Measurements from ENCODE around the gene MIEF2. TPM values are rescaled to one million over a fixed set of nuclear protein-coding genes. Genes with fewer than 3 reads are reported as not detected.

Gene MIEF2
- total and polyA plus RNA-seq, 8 donors, result 5.8 to 11.1 (median 9.1) TPM

- H3K4me3 ChIP-seq, result peak overlapping the region; percentile 67 to 99 (median 84)
- peak overlapping the region; percentile 86 to 94 (median 94) for H3K27ac ChIP-seq
- H3K4me1 ChIP-seq, result peaks cover 17 to 35% (median 26%) of the 10 kb centered on the region in 3 donors
- peaks cover 2 to 26% (median 24%) of the 10 kb centered on the region in 3 donors for H3K36me3 ChIP-seq
- TF ChIP-seq, protein P1, sequence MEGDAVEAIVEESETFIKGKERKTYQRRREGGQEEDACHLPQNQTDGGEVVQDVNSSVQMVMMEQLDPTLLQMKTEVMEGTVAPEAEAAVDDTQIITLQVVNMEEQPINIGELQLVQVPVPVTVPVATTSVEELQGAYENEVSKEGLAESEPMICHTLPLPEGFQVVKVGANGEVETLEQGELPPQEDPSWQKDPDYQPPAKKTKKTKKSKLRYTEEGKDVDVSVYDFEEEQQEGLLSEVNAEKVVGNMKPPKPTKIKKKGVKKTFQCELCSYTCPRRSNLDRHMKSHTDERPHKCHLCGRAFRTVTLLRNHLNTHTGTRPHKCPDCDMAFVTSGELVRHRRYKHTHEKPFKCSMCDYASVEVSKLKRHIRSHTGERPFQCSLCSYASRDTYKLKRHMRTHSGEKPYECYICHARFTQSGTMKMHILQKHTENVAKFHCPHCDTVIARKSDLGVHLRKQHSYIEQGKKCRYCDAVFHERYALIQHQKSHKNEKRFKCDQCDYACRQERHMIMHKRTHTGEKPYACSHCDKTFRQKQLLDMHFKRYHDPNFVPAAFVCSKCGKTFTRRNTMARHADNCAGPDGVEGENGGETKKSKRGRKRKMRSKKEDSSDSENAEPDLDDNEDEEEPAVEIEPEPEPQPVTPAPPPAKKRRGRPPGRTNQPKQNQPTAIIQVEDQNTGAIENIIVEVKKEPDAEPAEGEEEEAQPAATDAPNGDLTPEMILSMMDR (IDR thresholded peaks at IDR 0.05), result no peak
- intact Hi-C loops (cut with DNase I), result no loop called here
- ATAC-seq, result peak; percentile 13 to 37 (median 28)
- no peak for FAIRE-seq
- peak; percentile 61 to 78 (median 70) for DNase-seq
- no peaks in the 10 kb centered on the region for H3K27me3 ChIP-seq
- no peaks in the 10 kb centered on the region for H3K9me3 ChIP-seq
- WGBS, 2 donors, result 5 to 6% methylated on average over 15 to 18 of the region's 18 CpGs
Observed at GRCh38 chr17:18257268-18257981, 3.0 kb upstream of the MIEF2 start.

- intact Hi-C loops (cut with DNase I), result no loop called here
- Histone ChIP-seq H3K36me3 (peaks cover 0 to 20% (median 19%) of the 10 kb centered on the region in 3 donors), H3K4me3 (peak overlapping the region; percentile 67 to 99 (median 84)), H3K4me1 (peaks cover 22 to 40% (median 32%) of the 10 kb centered on the region in 3 donors), H3K27me3 (no peaks in the 10 kb centered on the region), H3K27ac (peak overlapping the region; percentile 86 to 94 (median 94)), H3K9me3 (no peaks in the 10 kb centered on the region)
- DNase-seq (peak in 5 of 6 donors; percentile 66 to 84 (median 73)), ATAC-seq (peak; percentile 41 to 60 (median 53)), FAIRE-seq (no peak)
- WGBS, 2 donors, result 1% methylated on average over 16 of the region's 16 CpGs
- TF ChIP-seq, protein P1 (IDR thresholded peaks at IDR 0.05), result no peak
Observed at GRCh38 chr17:18257982-18258355, 2.5 kb upstream of the MIEF2 start.

DNA sequence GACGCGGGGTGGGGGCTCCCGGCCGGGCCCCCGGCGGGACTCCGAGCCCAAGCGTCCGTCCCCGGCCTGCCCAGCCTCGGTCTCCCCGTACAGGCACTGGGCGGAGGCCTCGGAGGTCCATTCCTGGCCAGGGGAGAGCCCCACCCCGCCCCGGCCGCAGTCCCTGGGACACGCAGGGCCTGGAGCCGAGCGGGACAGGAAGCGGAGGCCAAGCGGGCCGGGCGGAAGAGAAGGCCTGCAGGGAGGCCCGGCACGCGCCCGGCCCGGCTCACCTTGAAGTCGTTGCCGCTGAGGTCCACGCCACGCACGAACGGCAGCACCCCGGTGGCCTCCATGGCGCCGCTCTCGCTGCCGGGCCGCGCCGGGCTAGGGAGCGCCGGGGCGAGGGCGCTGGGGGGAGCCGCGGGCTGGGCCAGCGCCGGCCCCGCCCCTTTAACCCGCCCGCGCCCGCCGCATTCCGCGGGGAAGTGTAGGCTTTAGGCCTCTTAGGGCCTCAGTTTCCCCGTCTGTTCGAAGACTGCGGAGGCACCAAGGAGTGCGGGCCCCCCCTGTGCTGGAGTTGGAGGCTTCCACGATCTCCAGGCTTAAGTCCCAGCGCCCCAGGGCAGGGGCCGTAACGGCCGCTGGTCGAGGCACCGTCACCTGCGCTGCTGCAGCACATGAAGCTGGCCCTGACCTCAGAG, 2.0 kb upstream of the MIEF2 start, which contains the start of gene FLII:
TSS of gene FLII (minus strand) at position 383 of the 683 bp plus-strand sequence. CDS start at position 335, 48 bp downstream.
- Histone ChIP-seq H3K27me3 (no peaks in the 10 kb centered on the region), H3K9me3 (no peaks in the 10 kb centered on the region), H3K36me3 (peaks cover 0 to 18% (median 15%) of the 10 kb centered on the region in 3 donors), H3K4me1 (peaks cover 22 to 45% (median 36%) of the 10 kb centered on the region in 3 donors), H3K4me3 (peak within 1 kb of the TSS; percentile 67 to 99 (median 84)), H3K27ac (peak within 1 kb of the TSS; percentile 86 to 94 (median 94))
- peak in 5 of 6 donors; percentile 41 to 90 (median 58) for DNase-seq
- intact Hi-C loops (cut with DNase I), result no loop called here
- WGBS, 2 donors, result 0 to 1% methylated on average over 65 to 71 of the region's 71 CpGs
- peak; percentile 52 to 67 (median 58) for ATAC-seq
- TF ChIP-seq, protein P1 (IDR thresholded peaks at IDR 0.05), result no peak
- FAIRE-seq, result no peak

- TF ChIP-seq, protein P1 (IDR thresholded peaks at IDR 0.05), result no peak
- no peaks in the 10 kb centered on the region for H3K27me3 ChIP-seq
- peak overlapping the region; percentile 90 to 96 (median 92) for H3K27ac ChIP-seq
- no peak for ATAC-seq
- intact Hi-C loops (cut with DNase I), result no loop called here
- DNase-seq, result no peak
- no peak for FAIRE-seq
- peak overlapping the region in 3 of 4 donors; percentile 71 to 91 (median 81) for H3K4me3 ChIP-seq
- peaks cover 22 to 45% (median 36%) of the 10 kb centered on the region in 3 donors for H3K4me1 ChIP-seq
- H3K36me3 ChIP-seq, result peaks cover 0 to 18% (median 11%) of the 10 kb centered on the region in 3 donors
- no peaks in the 10 kb centered on the region for H3K9me3 ChIP-seq
- WGBS, 2 donors, result 55 to 59% methylated on average over 22 of the region's 22 CpGs
Observed at GRCh38 chr17:18259621-18260331, 686 bp upstream of the MIEF2 start.
